PFSK-1 (cell line): ENCODE measurements around the gene RHOT2.

Source experiments
- FOXP2 ChIP-seq: optimal IDR thresholded peaks from 2 replicates; pipeline ENCODE3; 2011; ENCODE audit warnings: borderline replicate concordance, control low read depth, inconsistent platforms; ENCODE audit not compliant: insufficient read depth; ENCODE audit errors: extremely low read length, extremely low read depth
- POLR2AphosphoS5 ChIP-seq: IDR thresholded peaks from 2 replicates; pipeline ENCODE4 v1.6.1; 2012; ENCODE audit warnings: low read depth, mild to moderate bottlenecking, control low read depth, low read length, moderate library complexity
- REST ChIP-seq, 2 experiments: IDR thresholded peaks; 2 replicates each; pipeline versions ENCODE4 v1.6.1 to v1.8.0; 2011 to 2012; ENCODE audit warnings: low read depth in 2 of 2, low read length in 2 of 2, control low read depth in 1 of 2, inconsistent platforms in 1 of 2, mild to moderate bottlenecking in 1 of 2, moderate library complexity in 1 of 2; ENCODE audit not compliant: insufficient read depth in 1 of 2
- SIN3A ChIP-seq: IDR thresholded peaks from 2 replicates; pipeline ENCODE4 v1.6.1; 2012; ENCODE audit warnings: mild to moderate bottlenecking, low read length, moderate library complexity, borderline replicate concordance; ENCODE audit not compliant: insufficient read depth
- TAF1 ChIP-seq: IDR thresholded peaks from 2 replicates; pipeline ENCODE4 v1.6.1; 2012; ENCODE audit warnings: low read length, control low read depth, borderline replicate concordance; ENCODE audit not compliant: insufficient read depth

Gene RHOT2

GRCh38 chr16:693364-693763, 25.4 kb downstream of the RHOT2 start:
- TF ChIP-seq TAF1 (no peak), FOXP2 (no peak), SIN3A (no peak)

- TF ChIP-seq FOXP2 (no peak), REST (IDR thresholded peaks at IDR 0.05; ENCODE audit: insufficient read depth in 1 of 2, low read depth in 2 of 2, low read length in 2 of 2) (no peak)
Observed at GRCh38 chr16:693766-694165, 25.8 kb downstream of the RHOT2 start.

- no peak for TF ChIP-seq SIN3A
- no peak for TF ChIP-seq FOXP2
- no peak for TF ChIP-seq TAF1
- no peak for TF ChIP-seq POLR2AphosphoS5
- no peak for TF ChIP-seq REST (IDR thresholded peaks at IDR 0.05; ENCODE audit: insufficient read depth in 1 of 2, low read depth in 2 of 2, low read length in 2 of 2)
Observed at GRCh38 chr16:694187-694862, 26.4 kb downstream of the RHOT2 start.

GRCh38 chr16:694863-695354, 27.0 kb downstream of the RHOT2 start:
- TF ChIP-seq SIN3A = no peak
- TF ChIP-seq FOXP2 = no peak
- TF ChIP-seq TAF1 = no peak
- TF ChIP-seq REST (IDR thresholded peaks at IDR 0.05; ENCODE audit: insufficient read depth in 1 of 2, low read depth in 2 of 2, low read length in 2 of 2) = no peak
- no peak for TF ChIP-seq POLR2AphosphoS5

GRCh38 chr16:695355-696089, 27.6 kb downstream of the RHOT2 start:
- TF ChIP-seq SIN3A (no peak), REST (IDR thresholded peaks at IDR 0.05; ENCODE audit: insufficient read depth in 1 of 2, low read depth in 2 of 2, low read length in 2 of 2) (no peak), TAF1 (no peak), FOXP2 (no peak), POLR2AphosphoS5 (no peak)
